ENCODE results near the gene EFCAB8. TPM values are rescaled to one million over a fixed set of nuclear protein-coding genes. Genes with fewer than 3 reads are reported as not detected.

The EFCAB8 gene
- total and polyA plus RNA-seq, 4 donors = 0.10 to 0.36 (median 0.20) TPM

DNA sequence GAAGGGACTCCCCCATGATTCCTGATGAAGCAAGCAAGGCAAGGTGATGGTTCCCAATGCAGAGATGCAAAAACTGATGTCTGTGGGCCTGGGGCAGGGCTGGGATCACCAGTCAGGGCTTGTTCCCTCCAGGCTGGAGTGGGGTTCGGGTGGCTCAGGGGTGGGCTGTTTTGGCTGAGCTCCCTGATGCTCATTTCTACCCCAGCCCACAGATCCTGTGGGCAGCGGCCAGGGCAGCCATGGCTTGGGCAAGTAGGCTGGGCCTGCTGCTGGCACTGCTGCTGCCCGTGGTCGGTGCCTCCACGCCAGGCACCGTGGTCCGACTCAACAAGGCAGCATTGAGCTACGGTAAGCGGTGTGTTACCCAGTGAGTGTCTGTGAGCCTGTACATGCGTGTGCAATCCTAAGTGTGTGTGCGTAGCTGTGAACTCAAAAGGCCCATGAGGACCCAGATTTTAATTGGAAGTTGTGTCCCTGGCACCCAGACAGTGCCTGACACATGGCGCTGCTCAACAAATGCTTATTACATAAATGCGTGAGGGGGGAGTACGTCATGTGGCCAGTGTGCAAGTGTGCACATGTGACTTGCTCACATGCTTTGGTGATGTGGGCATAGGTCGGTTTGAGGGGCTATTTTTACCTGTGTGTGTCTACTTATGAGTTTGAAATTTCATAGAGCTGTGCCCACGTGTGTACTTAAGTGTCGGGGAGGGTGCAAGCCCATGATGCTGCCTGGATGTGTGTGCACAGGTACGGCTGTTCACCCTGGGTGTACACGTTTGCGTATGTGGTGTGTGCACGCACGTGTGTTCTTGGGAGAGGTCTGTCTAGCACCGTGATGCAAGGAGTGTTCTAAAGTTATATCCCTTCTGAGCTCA, 149.9 kb downstream of the EFCAB8 start:
- peaks cover 5% of the 10 kb centered on the region for H3K9me3 ChIP-seq (ENCODE audit: control insufficient read depth, insufficient read depth, low read length)
- no peak overlapping the region for H3K4me3 ChIP-seq (ENCODE audit: low read depth, low read length)
- H3K27me3 ChIP-seq (ENCODE audit: control insufficient read depth, insufficient read depth, low read length) = no peaks in the 10 kb centered on the region
- H3K27ac ChIP-seq (ENCODE audit: low read depth, low read length) = no peak overlapping the region
- H3K4me1 ChIP-seq (ENCODE audit: control insufficient read depth, insufficient read depth, low read length) = peaks cover 8% of the 10 kb centered on the region
- whole genome bisulfite sequencing (ENCODE audit: insufficient coverage) = 91% methylated on average over 22 of the region's 23 CpGs
- peak in 1 of 6 donors; percentile 17 for DNase-seq (ENCODE audit: low read depth in 4 of 6, low spot score in 6 of 6)
- H3K36me3 ChIP-seq (ENCODE audit: control insufficient read depth, insufficient read depth, low read length) = no peaks in the 10 kb centered on the region

DNA sequence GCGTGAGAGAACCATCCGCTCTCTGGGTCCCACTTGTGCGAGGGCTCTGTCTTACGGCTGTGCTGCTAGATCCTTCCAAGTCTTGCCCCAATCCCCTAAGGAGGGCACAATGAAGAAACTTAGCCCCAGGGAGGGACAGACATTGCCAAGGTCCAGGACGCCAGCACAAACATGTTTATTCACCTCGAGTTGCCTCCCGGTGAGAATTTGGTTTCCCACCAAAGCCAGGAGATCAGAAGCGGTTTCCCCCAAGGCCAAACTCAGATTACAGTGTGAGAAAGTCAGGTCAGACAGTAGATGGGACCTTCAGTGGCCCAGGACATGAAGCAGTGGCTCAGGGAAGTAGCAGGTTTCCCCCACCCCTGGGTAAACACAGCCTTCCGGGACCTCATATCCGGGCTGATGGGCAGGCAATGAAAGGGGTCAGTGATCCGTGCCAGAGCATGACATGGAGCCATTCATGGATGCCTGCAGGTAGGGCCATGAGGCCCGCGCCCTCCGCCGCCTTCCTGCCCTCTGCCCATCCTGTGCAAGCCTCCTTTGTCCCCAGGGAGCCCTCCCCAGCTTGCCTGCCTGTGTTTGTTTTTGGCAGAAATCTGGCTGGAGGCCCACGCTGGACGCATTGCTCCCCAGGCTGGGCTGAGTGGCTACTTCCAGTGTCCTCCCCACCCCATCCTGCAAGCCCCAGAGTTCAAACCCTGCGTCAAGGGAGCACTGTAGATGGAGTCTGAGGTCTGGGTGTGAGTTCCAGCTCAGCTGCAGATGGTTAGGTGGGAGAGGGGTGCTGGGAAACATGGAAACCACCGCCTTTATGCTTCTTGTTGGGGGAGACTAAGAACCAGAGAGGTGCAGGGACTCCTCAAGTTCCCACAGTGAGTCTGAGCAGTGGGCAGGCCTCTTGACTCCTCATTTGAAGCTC, 150.8 kb downstream of the EFCAB8 start:
- no peak overlapping the region for H3K4me3 ChIP-seq (ENCODE audit: low read depth, low read length)
- H3K36me3 ChIP-seq (ENCODE audit: control insufficient read depth, insufficient read depth, low read length) = no peaks in the 10 kb centered on the region
- DNase-seq (ENCODE audit: low read depth in 4 of 6, low spot score in 6 of 6) = no peak
- no peak overlapping the region for H3K27ac ChIP-seq (ENCODE audit: low read depth, low read length)
- peaks cover 5% of the 10 kb centered on the region for H3K9me3 ChIP-seq (ENCODE audit: control insufficient read depth, insufficient read depth, low read length)
- WGBS (ENCODE audit: insufficient coverage) = 41% methylated on average over 14 of the region's 19 CpGs
- no peaks in the 10 kb centered on the region for H3K27me3 ChIP-seq (ENCODE audit: control insufficient read depth, insufficient read depth, low read length)
- H3K4me1 ChIP-seq (ENCODE audit: control insufficient read depth, insufficient read depth, low read length) = peaks cover 8% of the 10 kb centered on the region

DNA sequence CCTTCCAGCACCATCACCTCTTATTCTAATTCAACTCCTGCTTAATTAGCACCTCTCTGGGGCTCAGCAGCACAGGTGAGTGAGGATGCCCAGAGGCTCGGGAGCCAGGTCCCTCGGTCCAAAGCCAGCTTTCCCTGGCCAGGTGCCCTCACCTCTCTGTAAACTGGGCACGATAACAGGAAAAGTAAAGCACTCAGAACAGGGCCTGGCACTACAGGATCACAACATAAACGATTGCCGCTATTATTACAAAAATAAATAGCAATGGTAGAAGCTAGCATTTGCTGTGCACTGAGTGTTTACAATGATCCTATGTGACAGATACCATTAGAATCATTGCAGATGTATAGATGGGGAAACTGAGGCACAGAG, 151.4 kb downstream of the EFCAB8 start:
- 60% methylated on average over 2 of the region's 5 CpGs for WGBS (ENCODE audit: insufficient coverage)

DNA sequence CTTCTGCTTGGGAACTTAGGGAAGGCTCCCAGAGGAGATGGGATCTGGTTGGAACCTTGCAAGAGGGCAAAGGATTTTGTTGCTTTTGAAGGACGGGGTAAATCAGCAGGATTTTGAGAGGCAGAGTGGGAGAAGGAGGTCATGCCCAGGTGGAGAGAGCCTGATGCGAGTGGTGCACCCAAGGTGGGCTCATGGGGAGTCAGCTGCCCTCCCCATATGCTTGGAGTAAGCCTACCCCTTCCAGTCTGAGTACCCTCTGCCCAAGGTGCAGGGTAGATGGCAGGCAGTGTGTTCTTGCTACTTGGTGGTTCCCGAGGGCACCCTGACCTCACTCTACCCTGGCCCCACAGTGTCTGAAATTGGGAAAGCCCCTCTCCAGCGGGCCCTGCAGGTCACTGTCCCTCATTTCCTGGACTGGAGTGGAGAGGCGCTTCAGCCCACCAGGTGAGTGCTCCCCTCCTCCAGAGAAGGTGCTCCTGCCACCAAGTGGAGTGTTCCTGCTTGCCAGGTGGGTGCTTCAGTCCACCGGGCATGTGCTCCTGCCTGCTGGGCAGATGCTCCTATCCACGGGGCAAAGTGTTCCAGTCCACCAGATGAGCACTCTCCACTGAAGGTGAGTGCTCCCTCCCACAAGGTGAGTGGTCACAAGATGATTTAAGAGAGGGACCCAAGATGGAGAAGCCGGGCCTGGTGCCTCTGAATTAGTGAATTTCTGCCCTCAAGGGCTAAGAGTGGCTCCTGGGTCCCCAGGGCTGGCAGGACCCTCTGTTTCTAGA, 152.1 kb downstream of the EFCAB8 start:
- WGBS (ENCODE audit: insufficient coverage) = 97% methylated on average over 6 of the region's 8 CpGs
- H3K9me3 ChIP-seq (ENCODE audit: control insufficient read depth, insufficient read depth, low read length) = no peaks in the 10 kb centered on the region
- no peak overlapping the region for H3K4me3 ChIP-seq (ENCODE audit: low read depth, low read length)
- H3K27me3 ChIP-seq (ENCODE audit: control insufficient read depth, insufficient read depth, low read length) = no peaks in the 10 kb centered on the region
- DNase-seq (ENCODE audit: low read depth in 4 of 6, low spot score in 6 of 6) = no peak
- no peak overlapping the region for H3K27ac ChIP-seq (ENCODE audit: low read depth, low read length)
- H3K36me3 ChIP-seq (ENCODE audit: control insufficient read depth, insufficient read depth, low read length) = no peaks in the 10 kb centered on the region
- peaks cover 18% of the 10 kb centered on the region for H3K4me1 ChIP-seq (ENCODE audit: control insufficient read depth, insufficient read depth, low read length)

More for the DNA sequence above, 151.4 kb downstream of the EFCAB8 start:
- no peaks in the 10 kb centered on the region for H3K27me3 ChIP-seq (ENCODE audit: control insufficient read depth, insufficient read depth, low read length)
- H3K4me1 ChIP-seq (ENCODE audit: control insufficient read depth, insufficient read depth, low read length) = peaks cover 12% of the 10 kb centered on the region
- DNase-seq (ENCODE audit: low read depth in 4 of 6, low spot score in 6 of 6) = no peak
- no peaks in the 10 kb centered on the region for H3K36me3 ChIP-seq (ENCODE audit: control insufficient read depth, insufficient read depth, low read length)
- H3K4me3 ChIP-seq (ENCODE audit: low read depth, low read length) = no peak overlapping the region
- peaks cover 3% of the 10 kb centered on the region for H3K9me3 ChIP-seq (ENCODE audit: control insufficient read depth, insufficient read depth, low read length)
- no peak overlapping the region for H3K27ac ChIP-seq (ENCODE audit: low read depth, low read length)

Other genes starting within 250 kb of the EFCAB8 start
- under 1 TPM; 0.28 to 0.30 TPM for gene C20orf203, start 185.0 kb upstream of the EFCAB8 start, total RNA-seq
- 1 to 10 TPM in 1 of 2 donors, under 1 TPM in 1; 0.60 to 1.8 TPM for gene C20orf203, start 185.0 kb upstream of the EFCAB8 start, polyA plus RNA-seq (ENCODE audit: insufficient read length in 2 of 2)
- gene COMMD7, start 115.5 kb upstream of the EFCAB8 start, total RNA-seq = 10 to 100 TPM; 26.2 to 44.5 TPM
- gene COMMD7, start 115.5 kb upstream of the EFCAB8 start, polyA plus RNA-seq (ENCODE audit: insufficient read length in 2 of 2) = 10 to 100 TPM; 79.2 to 83.3 TPM
- 1 to 10 TPM; 2.6 to 3.3 TPM for gene DNMT3B, start 96.5 kb upstream of the EFCAB8 start, total RNA-seq
- 1 to 10 TPM; 5.2 to 5.9 TPM for gene DNMT3B, start 96.5 kb upstream of the EFCAB8 start, polyA plus RNA-seq (ENCODE audit: insufficient read length in 2 of 2)
- gene MAPRE1, start 39.0 kb upstream of the EFCAB8 start, total RNA-seq = 100 to 1,000 TPM in 1 of 2 donors, 10 to 100 TPM in 1; 99.1 to 123 TPM
- 100 to 1,000 TPM; 124 to 151 TPM for gene MAPRE1, start 39.0 kb upstream of the EFCAB8 start, polyA plus RNA-seq (ENCODE audit: insufficient read length in 2 of 2)
- gene SUN5, start 145.5 kb downstream of the EFCAB8 start, total RNA-seq = not detected
- gene SUN5, start 145.5 kb downstream of the EFCAB8 start, polyA plus RNA-seq (ENCODE audit: insufficient read length in 2 of 2) = not detected
- under 1 TPM in 1 of 2 donors, not detected in 1; 0.11 TPM for gene BPIFB2, start 148.8 kb downstream of the EFCAB8 start, total RNA-seq
- not detected for gene BPIFB2, start 148.8 kb downstream of the EFCAB8 start, polyA plus RNA-seq (ENCODE audit: insufficient read length in 2 of 2)
- not detected for gene BPIFB6, start 172.7 kb downstream of the EFCAB8 start, total RNA-seq
- gene BPIFB6, start 172.7 kb downstream of the EFCAB8 start, polyA plus RNA-seq (ENCODE audit: insufficient read length in 2 of 2) = not detected
- under 1 TPM in 1 of 2 donors, not detected in 1; 0.17 TPM for gene BPIFB3, start 195.0 kb downstream of the EFCAB8 start, total RNA-seq
- gene BPIFB3, start 195.0 kb downstream of the EFCAB8 start, polyA plus RNA-seq (ENCODE audit: insufficient read length in 2 of 2) = not detected
- gene BPIFB4, start 220.7 kb downstream of the EFCAB8 start, total RNA-seq = under 1 TPM in 1 of 2 donors, not detected in 1; 0.44 TPM
- under 1 TPM; 0.24 to 0.32 TPM for gene BPIFB4, start 220.7 kb downstream of the EFCAB8 start, polyA plus RNA-seq (ENCODE audit: insufficient read length in 2 of 2)

Measured in spinal cord (tissue), 10 donors.